NCI-H2107 treated with DMSO at 0.1 percent for 48 hours (cell line): ENCODE results near the gene PEX13.
"Not testable (repeated sequence)": the region's sequence is repeated elsewhere in the genome, so short reads cannot be mapped to it uniquely, and the experiment has no call there.

Experiments
- DNase-seq: peaks from one replicate; lab custom pipeline; 2025; ENCODE audit not compliant: unreplicated experiment; lab: John Stamatoyannopoulos, UW

Gene PEX13

GRCh38 chr2:61006486-61007105 is 10.9 kb upstream of the PEX13 start:
- DNase-seq = no peak

- no peak for DNase-seq
Measured at GRCh38 chr2:61009355-61009754, 8.2 kb upstream of the PEX13 start.

- DNase-seq = no peak
Measured at GRCh38 chr2:61011678-61012077, 5.8 kb upstream of the PEX13 start.

- DNase-seq = not testable (repeated sequence)
Measured at GRCh38 chr2:61012303-61012702, 5.2 kb upstream of the PEX13 start.

- DNase-seq = no peak
Measured at GRCh38 chr2:61013382-61013781, 4.1 kb upstream of the PEX13 start.

GRCh38 chr2:61014763-61015162 is 2.8 kb upstream of the PEX13 start:
- DNase-seq = no peak

GRCh38 chr2:61015976-61016375 is 1.5 kb upstream of the PEX13 start:
- DNase-seq = no peak

- DNase-seq = no peak
Measured at GRCh38 chr2:61016392-61017002, 1.0 kb upstream of the PEX13 start.

GRCh38 chr2:61017003-61017555 is 441 bp upstream of the PEX13 start:
- peak; percentile 89 for DNase-seq

GRCh38 chr2:61018318-61018755 is 817 bp downstream of the PEX13 start:
- peak; percentile 54 for DNase-seq

- DNase-seq = no peak
Measured at GRCh38 chr2:61018798-61019197, 1.3 kb downstream of the PEX13 start.

- no peak for DNase-seq
Measured at GRCh38 chr2:61021228-61021660, 3.7 kb downstream of the PEX13 start.

- no peak for DNase-seq
Measured at GRCh38 chr2:61023670-61024069, 6.2 kb downstream of the PEX13 start.

- no peak for DNase-seq
Measured at GRCh38 chr2:61029533-61029932, 12.0 kb downstream of the PEX13 start.

- DNase-seq = not testable (repeated sequence)
Measured at GRCh38 chr2:61034592-61034991, 17.1 kb downstream of the PEX13 start.

GRCh38 chr2:61036643-61037042 is 19.1 kb downstream of the PEX13 start:
- DNase-seq = not testable (repeated sequence)

GRCh38 chr2:61042807-61043206 is 25.3 kb downstream of the PEX13 start:
- DNase-seq = no peak

GRCh38 chr2:61044636-61045035 is 27.1 kb downstream of the PEX13 start:
- DNase-seq = no peak

GRCh38 chr2:61045226-61045625 is 27.7 kb downstream of the PEX13 start:
- DNase-seq = no peak

GRCh38 chr2:61045999-61046398 is 28.5 kb downstream of the PEX13 start:
- DNase-seq = no peak

GRCh38 chr2:61055557-61055956 is 38.0 kb downstream of the PEX13 start:
- no peak for DNase-seq

GRCh38 chr2:61057562-61057961 is 40.0 kb downstream of the PEX13 start:
- DNase-seq = no peak

GRCh38 chr2:61059382-61059781 is 41.9 kb downstream of the PEX13 start:
- DNase-seq = no peak
